GM10248 (cell line): Measurements from ENCODE around the gene EML6.

Source experiments
- CTCF ChIA-PET: fragments of 300-600 bp; sonication (Branson Sonifier 250); formaldehyde crosslinking; extraction: SDS; loops from one replicate; lab custom pipeline; 2021; ENCODE audit warnings: antibody characterized with exemption; lab: Yijun Ruan, JAX
- POLR2A ChIA-PET: fragments of 350-650 bp; sonication (Branson Sonifier 250); formaldehyde crosslinking; extraction: SDS; loops from one replicate; lab custom pipeline; 2020; ENCODE audit warnings: antibody characterized with exemption; lab: Yijun Ruan, JAX
- DNase-seq: peaks from one replicate; pipeline ENCODE4 v3.0.0; 2012; ENCODE audit errors: extremely low spot score
- CTCF ChIP-seq: IDR thresholded peaks from 2 replicates; pipeline ENCODE4 v1.5.1; 2012; ENCODE audit warnings: mild to moderate bottlenecking, low read depth; ENCODE audit errors: extremely low read depth, missing control alignments, control extremely low read depth

Gene EML6

GRCh38 chr2:54805255-54805654 is 81.8 kb downstream of the EML6 start:
- no peak for DNase-seq
- ChIA-PET POLR2A (no interaction called here), CTCF (no interaction called here)
- no peak for TF ChIP-seq CTCF

GRCh38 chr2:54806975-54807374 is 83.5 kb downstream of the EML6 start:
- TF ChIP-seq CTCF: no peak
- ChIA-PET POLR2A (no interaction called here), CTCF (interaction anchor here (1.1 to 1.4 kb wide), 2 partner anchors 10 to 32 kb away, joined by 3 read pairs; no protein-coding TSS in a partner anchor)
- no peak for DNase-seq

GRCh38 chr2:54808661-54809060 is 85.2 kb downstream of the EML6 start:
- CTCF ChIA-PET: no interaction called here
- POLR2A ChIA-PET: no interaction called here
- no peak for TF ChIP-seq CTCF
- DNase-seq: no peak

GRCh38 chr2:54809819-54810218 is 86.4 kb downstream of the EML6 start:
- no peak for TF ChIP-seq CTCF
- ChIA-PET POLR2A (no interaction called here), CTCF (interaction anchor here (1.1 kb wide), 1 partner anchor 29 kb away, joined by 3 read pairs; no protein-coding TSS in a partner anchor)
- no peak for DNase-seq

- ChIA-PET POLR2A (no interaction called here), CTCF (interaction anchor here (1.1 kb wide), 1 partner anchor 28 kb away, joined by 3 read pairs; no protein-coding TSS in a partner anchor)
- no peak for TF ChIP-seq CTCF
- DNase-seq: no peak
Observed at GRCh38 chr2:54810246-54810645, 86.8 kb downstream of the EML6 start.

- POLR2A ChIA-PET: no interaction called here
- DNase-seq: no peak
- CTCF ChIA-PET: interaction anchor here (0.7 kb wide), 1 partner anchor 10 kb away, joined by 3 read pairs; no protein-coding TSS in a partner anchor
- TF ChIP-seq CTCF: no peak
Observed at GRCh38 chr2:54813584-54813983, 90.1 kb downstream of the EML6 start.
